Bronchial epithelial cell (primary cell): Measurements from ENCODE around the gene CASP9. TPM values are rescaled to one million over a fixed set of nuclear protein-coding genes. Genes with fewer than 3 reads are reported as not detected.

Experiments used
- DNase-seq: peaks from one replicate; pipeline ENCODE4 v3.0.0-alpha.2; 2010; ENCODE audit warnings: low read depth
- FAIRE-seq: peaks from 2 replicates; lab custom pipeline; 2011; peaks lifted over from hg19 to GRCh38; lab: Jason Lieb, UNC
- H3K27me3 ChIP-seq: 2 replicates; pipeline ENCODE4 v1.5.1; 2011; ENCODE audit warnings: low read length; ENCODE audit not compliant: control insufficient read depth, insufficient read depth
- H3K36me3 ChIP-seq: 2 replicates; pipeline ENCODE4 v1.5.1; 2011; ENCODE audit warnings: low read length; ENCODE audit not compliant: control insufficient read depth, insufficient read depth
- H3K4me3 ChIP-seq: 2 replicates; pipeline ENCODE4 v1.5.1; 2011; ENCODE audit warnings: mild to moderate bottlenecking, low read depth, low read length, control low read depth
- total RNA-seq: library from RNA; depleted of rRNA; stranded (reverse); fragments of >200 nt; gene quantifications from 2 replicates; pipeline ENCODE4 v1.2.1, GENCODE V29; 2014
- TF ChIP-seq, protein P1 (sequence below): IDR thresholded peaks from 2 replicates; pipeline ENCODE4 v1.5.1; 2011; ENCODE audit warnings: mild to moderate bottlenecking, moderate library complexity, low read length, control low read depth, inconsistent platforms; ENCODE audit not compliant: insufficient read depth, severe bottlenecking

CASP9 gene
- total RNA-seq, 1 donor from 2014 or later = 3.2 TPM

DNA sequence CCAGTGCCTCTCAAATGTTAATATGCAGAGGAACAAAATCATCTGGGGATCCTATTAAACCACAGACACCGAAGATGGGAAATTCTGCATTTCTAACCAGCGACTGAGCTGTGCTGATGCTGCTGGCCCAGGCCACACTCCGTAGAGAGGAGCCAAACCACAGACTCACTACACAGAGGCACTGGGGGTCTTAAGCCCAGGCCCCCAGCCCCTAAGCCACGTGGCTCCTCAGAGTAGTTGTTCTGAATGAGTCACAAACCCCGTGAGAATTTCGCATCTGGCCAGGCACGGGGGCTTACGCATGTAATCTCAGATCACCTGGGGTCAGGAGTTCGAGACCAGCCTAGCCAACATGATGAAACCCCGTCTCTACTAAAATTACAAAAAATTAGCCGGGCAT, 70.3 kb downstream of the CASP9 start:
- TF ChIP-seq, protein P1, sequence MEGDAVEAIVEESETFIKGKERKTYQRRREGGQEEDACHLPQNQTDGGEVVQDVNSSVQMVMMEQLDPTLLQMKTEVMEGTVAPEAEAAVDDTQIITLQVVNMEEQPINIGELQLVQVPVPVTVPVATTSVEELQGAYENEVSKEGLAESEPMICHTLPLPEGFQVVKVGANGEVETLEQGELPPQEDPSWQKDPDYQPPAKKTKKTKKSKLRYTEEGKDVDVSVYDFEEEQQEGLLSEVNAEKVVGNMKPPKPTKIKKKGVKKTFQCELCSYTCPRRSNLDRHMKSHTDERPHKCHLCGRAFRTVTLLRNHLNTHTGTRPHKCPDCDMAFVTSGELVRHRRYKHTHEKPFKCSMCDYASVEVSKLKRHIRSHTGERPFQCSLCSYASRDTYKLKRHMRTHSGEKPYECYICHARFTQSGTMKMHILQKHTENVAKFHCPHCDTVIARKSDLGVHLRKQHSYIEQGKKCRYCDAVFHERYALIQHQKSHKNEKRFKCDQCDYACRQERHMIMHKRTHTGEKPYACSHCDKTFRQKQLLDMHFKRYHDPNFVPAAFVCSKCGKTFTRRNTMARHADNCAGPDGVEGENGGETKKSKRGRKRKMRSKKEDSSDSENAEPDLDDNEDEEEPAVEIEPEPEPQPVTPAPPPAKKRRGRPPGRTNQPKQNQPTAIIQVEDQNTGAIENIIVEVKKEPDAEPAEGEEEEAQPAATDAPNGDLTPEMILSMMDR = no peak
- H3K27me3 ChIP-seq = no peaks in the 10 kb centered on the region
- H3K36me3 ChIP-seq = no peaks in the 10 kb centered on the region
- H3K4me3 ChIP-seq = no peak overlapping the region
- no peak for FAIRE-seq
- DNase-seq = no peak

DNA sequence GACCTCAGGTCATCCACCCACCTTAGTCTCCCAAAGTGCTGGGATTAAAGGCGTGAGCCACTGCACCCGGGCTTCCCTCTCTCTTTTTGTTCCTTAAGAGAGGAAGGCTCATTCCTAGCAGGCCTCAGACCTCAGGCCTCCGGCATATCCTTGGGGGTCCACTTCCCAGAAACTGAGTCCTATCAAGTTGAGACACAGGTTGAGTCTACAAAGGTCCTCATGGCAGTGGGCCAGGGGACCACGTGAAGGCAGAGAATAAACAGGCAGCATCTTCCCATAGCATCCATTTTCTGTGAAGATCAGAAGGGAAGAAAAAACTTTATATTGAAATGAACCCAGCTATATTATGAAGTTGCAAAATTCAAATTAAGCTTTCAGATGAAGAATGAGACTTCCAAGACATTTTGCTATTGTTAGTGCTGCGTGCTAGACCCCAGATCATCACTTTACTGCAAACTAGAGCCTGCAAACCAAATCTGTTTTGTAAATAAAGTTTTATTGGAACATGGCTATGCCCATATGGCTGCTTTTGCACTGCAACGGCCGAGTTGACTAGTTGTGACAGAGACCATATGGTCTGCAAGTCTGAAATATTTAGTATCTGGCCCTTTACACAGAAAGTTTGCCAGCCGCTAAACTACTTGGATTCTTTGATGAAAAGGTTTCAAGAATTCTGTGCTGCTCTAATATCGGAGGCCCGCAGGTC, 71.0 kb downstream of the CASP9 start:
- no peak overlapping the region for H3K4me3 ChIP-seq
- TF ChIP-seq, protein P1 = no peak
- no peaks in the 10 kb centered on the region for H3K27me3 ChIP-seq
- FAIRE-seq (no peak), DNase-seq (no peak)
- H3K36me3 ChIP-seq = no peaks in the 10 kb centered on the region

DNA sequence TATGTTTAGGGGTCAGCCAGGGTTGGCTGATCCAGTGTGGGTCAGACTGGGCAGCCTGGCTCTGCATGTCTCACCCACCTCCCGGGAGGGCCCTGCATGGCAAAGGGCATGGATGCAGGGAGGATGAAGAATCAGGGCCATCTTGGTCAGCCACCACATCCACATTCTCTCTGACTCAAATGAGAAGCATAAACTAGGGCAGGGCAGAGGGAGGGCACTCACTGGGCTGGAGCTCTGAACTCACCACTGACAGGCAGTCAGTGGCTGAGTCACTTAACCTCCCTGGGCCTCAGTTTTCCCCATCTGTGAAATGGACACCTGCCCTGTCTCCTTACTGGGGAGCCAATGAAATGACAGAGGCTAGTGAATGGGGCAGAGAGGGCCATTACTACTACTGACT, 71.8 kb downstream of the CASP9 start:
- TF ChIP-seq, protein P1 = no peak
- DNase-seq (no peak), FAIRE-seq (no peak)
- no peaks in the 10 kb centered on the region for H3K27me3 ChIP-seq
- H3K36me3 ChIP-seq = no peaks in the 10 kb centered on the region
- H3K4me3 ChIP-seq = no peak overlapping the region

DNA sequence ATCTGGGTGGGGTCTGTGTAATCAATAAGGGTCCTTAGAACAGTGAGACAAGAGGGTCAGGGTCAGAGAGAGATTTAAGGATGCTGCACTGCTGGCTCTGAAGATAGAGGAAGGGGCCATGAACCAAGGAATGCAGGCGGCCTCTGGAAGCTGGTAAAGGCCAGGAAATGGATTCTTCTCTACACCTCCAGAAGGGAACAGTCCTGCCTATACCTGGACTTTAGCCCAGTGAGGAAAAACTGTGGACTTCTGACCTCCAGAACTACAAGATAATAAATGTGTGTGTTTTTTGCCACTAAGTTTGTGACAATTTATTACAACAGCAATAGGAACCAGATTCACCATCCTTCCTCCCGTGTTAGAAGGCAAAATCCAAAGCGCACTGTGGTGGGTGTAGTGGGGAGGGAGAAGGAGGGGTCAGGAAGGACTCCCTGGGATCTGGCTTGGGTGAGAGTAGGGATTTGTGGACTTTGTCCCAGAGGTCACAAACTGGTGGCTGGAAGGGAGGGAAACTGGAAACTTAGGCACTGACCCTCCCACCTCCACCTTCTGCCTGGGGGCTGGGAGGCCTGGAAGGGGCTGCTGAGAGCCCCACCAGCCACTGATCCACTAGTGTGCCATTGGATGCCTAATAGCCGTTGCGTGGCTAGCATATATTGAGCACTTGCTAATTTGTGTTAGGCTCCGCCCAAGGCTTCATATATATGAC, 72.8 kb downstream of the CASP9 start:
- no peak overlapping the region for H3K4me3 ChIP-seq
- TF ChIP-seq, protein P1 = no peak
- H3K27me3 ChIP-seq = no peaks in the 10 kb centered on the region
- FAIRE-seq (no peak), DNase-seq (no peak)
- no peaks in the 10 kb centered on the region for H3K36me3 ChIP-seq

DNA sequence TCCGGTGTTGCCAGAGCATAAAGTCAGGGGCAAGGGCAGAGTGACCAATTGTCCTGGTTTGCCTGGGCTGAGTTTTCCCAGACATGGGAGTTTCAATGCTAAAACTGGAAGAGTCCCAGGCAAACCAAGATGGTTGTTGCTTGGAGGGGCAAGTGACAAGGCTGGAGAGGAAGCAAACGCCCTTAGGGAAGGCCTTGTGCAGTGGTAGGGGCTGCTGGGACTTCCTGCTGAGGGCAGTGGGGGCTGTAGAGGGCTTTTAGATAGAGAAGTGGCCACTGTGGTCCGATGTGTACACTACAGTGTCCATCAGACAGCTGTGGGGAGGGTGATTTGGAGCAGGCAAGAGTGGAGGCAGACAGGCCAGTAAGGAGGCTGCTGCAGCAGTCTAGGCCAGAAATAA, 74.4 kb downstream of the CASP9 start:
- DNase-seq = no peak
- no peak for FAIRE-seq
- Histone ChIP-seq H3K36me3 (no peaks in the 10 kb centered on the region), H3K4me3 (no peak overlapping the region), H3K27me3 (no peaks in the 10 kb centered on the region)
- TF ChIP-seq, protein P1 = no peak
